ENCODE measurements around the gene HES4.

DNA sequence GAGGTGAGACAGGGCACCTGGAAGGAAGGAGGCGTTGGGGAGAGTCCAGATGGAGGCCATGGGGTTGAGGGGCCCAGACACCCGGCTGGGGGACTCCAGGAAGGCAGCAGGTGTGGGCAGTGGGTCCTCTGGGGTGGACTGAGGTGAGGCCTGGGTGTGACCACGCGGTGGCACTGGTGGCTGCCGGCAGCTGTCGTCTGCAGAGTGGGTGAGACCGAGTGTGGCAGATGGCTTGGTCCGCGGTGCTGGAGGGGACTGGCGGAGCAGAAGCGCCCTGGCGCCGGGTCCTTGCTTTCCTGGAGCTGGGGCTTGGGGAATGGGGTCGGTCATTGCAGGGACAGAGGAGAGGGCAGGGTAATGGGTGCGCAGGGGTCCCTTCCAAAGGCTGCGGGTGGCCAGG, 32.5 kb upstream of the HES4 start:
- TF ChIP-seq, protein P1, sequence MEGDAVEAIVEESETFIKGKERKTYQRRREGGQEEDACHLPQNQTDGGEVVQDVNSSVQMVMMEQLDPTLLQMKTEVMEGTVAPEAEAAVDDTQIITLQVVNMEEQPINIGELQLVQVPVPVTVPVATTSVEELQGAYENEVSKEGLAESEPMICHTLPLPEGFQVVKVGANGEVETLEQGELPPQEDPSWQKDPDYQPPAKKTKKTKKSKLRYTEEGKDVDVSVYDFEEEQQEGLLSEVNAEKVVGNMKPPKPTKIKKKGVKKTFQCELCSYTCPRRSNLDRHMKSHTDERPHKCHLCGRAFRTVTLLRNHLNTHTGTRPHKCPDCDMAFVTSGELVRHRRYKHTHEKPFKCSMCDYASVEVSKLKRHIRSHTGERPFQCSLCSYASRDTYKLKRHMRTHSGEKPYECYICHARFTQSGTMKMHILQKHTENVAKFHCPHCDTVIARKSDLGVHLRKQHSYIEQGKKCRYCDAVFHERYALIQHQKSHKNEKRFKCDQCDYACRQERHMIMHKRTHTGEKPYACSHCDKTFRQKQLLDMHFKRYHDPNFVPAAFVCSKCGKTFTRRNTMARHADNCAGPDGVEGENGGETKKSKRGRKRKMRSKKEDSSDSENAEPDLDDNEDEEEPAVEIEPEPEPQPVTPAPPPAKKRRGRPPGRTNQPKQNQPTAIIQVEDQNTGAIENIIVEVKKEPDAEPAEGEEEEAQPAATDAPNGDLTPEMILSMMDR (optimal IDR thresholded peaks at IDR 0.05 in 1 of 3, IDR thresholded peaks at IDR 0.05 in 1 of 3, conservative IDR thresholded peaks at IDR 0.05 in 1 of 3; ENCODE audit: extremely low read depth in 1 of 3, insufficient read depth in 2 of 3, low read length in 3 of 3) = peak in 1 of 3 experiments; percentile 15
- no peak for TF ChIP-seq EZH2 (IDR thresholded peaks at IDR 0.05; ENCODE audit: low read length)
